NCI-H446 (cell line): ENCODE measurements around the gene GOSR2.
"Not testable (repeated sequence)": the region's sequence is repeated elsewhere in the genome, so short reads cannot be mapped to it uniquely, and the experiment has no call there.

ENCODE experiments used
- DNase-seq, 2 experiments: peaks; one replicate each; lab custom pipeline; 2025; lab: John Stamatoyannopoulos, UW

The GOSR2 gene

DNA sequence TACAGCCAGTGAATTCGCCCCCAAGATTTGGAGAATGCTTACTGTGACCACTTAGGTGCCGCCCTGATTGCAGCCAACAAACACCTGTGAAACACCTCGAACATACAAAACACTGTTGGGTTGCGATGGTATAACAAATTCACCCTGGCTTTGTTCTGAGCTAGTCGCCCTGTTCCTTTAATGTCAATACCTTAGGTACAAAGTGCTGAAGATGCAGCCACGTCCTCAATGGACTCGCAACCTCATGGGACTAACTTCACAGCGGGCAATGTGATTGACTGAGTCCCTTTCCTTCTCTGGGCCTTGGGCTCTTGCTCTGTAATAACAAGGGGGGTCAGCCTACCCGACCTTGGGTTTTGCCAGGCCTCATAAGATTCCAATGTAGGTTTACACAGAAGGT is 28.9 kb upstream of the GOSR2 start:
- no peak for DNase-seq

DNA sequence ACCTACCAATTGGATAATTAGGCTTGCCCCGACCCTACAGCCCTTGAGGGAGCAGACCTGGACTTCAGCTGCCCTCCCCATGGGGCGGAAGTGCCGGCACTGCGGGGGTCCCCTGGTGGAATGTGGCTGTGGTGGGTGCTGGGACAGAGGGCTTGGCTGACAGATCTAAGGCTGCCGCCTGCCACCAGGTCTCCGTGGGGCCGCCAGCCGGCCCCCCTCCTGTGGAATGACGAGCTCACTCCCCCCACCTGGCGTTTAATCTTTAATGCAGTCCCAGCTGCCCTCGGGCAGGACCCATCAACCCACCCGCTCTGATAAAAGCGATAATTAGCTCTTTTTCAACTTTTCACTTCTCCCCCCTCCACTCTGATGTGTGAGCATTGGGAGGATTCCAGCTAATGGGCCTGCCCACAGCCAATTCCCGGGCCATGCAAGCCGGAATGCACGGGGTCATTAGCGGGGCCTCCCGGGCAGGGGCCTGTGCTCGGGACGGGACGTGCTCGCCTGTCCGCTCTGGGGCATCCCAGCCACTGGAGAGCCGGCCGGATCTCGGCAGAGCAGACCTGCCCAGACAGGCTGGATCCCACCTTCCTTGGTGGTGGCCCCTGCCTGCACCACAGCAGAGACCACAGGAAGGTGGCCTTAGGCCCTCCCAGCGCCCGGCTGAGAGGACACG is 28.3 kb upstream of the GOSR2 start:
- DNase-seq, result no peak

- DNase-seq, result no peak
Measured at GRCh38 chr17:46895171-46895570, 27.8 kb upstream of the GOSR2 start.

DNA sequence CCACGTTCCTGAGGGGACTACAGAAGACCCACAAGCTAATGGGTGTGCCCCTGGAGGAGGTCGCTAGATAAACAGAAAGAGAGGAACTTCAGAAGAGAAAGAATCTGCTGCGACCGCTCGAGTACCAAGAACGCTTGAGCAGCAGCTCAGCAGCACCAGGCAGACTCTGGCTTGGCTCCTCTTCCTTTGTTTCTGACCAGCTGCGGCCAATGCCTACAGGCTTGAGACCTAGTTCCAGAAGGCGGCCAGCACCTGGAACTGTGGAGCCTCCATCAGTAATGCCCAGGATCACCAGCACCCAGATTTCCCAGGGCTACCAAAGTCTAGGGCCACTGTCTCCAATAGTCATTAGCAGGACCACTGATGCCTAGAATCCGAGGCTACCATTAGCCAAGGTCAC is 26.0 kb upstream of the GOSR2 start:
- no peak for DNase-seq

DNA sequence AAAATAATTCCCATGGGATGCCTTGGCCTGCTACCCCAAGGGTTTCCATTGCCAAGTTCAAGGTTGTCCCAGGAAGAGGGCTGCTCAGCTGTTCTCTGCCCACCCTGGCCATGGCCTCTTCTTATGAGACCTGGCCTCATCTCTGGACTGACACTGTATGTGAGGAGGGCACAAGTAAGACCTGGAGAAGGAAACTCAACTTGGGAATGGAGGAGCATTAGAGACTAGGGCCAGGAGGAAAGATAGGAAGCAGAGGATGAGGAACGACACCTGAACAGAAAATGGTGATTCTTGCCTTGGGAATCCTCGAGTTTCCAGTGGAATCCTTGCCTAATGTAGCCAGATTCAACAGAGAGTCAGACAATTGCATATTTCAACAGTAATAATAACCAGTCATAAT is 24.6 kb upstream of the GOSR2 start:
- no peak for DNase-seq

DNA sequence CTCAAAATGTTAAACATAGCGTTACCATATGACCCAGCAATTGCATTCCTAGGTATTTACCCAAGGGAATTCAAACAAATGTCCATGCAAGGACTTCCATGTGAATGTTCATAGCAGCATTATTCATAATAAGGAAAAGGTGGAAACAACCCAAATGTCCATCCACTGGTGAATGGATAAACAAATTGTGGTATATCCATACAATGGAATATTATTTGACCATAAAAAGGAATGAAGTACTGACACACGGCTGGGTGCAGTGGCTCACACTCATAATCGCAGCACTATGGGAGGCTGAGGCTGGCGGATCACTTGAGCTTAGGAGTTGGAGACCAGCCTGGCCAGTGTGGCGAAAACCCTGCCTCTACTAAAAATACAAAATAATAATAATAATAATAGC is 24.1 kb upstream of the GOSR2 start:
- no peak for DNase-seq

- no peak for DNase-seq
Measured at GRCh38 chr17:46901291-46901690, 21.7 kb upstream of the GOSR2 start.

GRCh38 chr17:46903762-46904672 is 18.9 kb upstream of the GOSR2 start:
- DNase-seq, result no peak

DNA sequence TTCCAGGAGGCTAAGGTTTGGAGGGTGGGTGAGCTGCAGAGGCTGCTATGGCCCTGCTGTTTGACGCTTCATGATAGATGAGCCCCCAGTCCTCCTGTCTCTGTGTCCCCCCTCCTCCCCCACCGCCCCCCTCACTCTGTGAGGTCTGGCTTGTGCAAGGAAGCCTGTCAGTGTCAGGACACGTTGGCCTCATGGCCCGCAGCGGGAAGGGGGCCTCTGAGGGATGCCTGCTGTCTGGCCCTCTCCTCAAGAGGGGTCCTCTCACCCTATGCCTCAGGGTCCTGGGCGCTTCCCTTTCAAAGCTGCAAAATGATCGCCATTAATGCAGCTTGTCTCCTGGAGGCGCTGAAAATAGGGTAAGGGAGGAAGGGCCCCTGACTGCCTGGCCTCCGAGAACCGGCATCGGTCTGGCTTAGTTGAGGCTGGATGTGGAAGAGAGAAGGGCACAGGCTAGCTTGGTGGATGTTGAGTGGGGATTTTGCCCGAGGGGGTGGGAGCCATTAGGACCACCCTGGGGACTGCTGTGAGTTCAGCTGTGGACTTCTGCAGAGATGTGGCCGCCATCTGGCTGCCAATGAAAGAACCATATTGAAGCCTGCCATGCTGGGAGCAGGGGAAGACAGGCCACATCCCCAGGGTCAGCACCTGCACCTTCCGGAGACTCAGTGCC is 14.8 kb upstream of the GOSR2 start:
- DNase-seq, result no peak

DNA sequence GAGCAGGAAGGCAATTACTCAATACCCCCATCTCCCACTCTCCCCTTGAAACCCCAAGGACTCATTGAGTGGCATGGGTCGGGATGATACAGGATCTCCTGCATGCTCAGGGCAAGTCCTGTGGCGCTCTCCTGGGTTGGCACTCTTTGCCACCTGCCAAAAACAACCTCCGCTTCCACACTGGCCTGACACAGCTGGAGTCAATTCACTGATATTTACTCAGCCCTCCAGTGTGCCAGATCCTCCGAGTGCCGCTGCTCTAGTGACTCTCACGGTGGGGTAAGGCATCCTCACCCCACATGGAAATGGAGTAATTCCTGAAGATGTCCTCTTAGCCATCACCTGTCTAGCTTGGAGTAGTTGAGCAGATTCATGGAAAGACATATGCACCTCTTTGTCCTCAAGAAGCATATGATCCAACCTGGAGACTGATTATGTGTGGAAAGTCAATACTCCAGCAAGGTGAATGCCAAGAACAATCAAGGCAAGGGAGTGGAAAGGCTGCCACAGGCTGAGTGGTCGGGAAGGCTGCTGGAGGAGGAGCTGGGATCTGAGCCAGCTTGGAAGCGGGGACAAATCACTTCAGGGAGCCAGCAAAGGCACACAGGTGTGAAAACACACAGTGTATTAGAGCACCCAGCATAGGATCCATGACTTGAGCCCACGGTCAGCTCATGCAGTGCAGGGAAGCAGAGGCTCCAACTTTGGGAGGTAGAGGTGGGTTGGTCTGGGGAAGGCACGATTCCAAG is 12.6 kb upstream of the GOSR2 start:
- no peak for DNase-seq

GRCh38 chr17:46911311-46911710 is 11.6 kb upstream of the GOSR2 start:
- DNase-seq, result no peak

GRCh38 chr17:46915596-46915995 is 7.4 kb upstream of the GOSR2 start:
- no peak for DNase-seq

GRCh38 chr17:46916211-46916610 is 6.7 kb upstream of the GOSR2 start:
- no peak for DNase-seq

GRCh38 chr17:46916623-46917022 is 6.3 kb upstream of the GOSR2 start:
- DNase-seq, result no peak

- DNase-seq, result no peak
Measured at GRCh38 chr17:46917041-46917440, 5.9 kb upstream of the GOSR2 start.

DNA sequence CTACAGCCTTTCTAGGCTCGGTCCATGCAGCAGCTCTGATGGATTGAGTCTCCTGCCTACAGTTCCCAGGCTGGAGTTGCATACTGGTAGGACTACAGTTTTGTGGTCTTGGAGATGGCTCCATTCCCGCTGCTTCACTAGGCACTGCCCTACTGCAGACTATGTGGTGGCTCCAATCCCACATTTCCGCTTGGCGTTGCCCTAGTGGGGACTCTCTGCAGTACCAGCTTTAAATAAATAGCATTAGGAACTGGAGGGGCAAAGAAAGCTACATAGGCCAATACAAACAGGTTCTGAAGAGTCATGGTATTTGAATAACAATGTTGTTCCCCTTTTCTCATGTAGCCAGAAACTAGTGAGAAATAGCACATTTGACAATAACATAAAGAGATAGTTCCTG is 5.4 kb upstream of the GOSR2 start:
- DNase-seq, result no peak

GRCh38 chr17:46921962-46922361 is 998 bp upstream of the GOSR2 start:
- DNase-seq, result not testable (repeated sequence)

DNA sequence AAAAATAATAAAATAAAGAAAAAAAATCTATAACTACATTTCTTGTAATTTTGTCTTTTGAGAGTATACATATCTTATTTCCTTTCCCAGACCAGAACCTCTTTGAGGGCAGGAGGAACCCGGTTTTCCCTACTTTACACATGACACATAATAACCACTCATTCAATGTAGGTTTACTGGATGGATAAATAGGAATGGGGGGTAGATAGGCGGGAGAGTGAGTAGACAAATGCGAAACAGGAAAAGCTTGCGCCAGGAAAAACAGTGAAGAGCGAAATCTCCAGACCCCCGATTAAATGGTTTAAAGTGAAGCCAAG is 515 bp upstream of the GOSR2 start:
- DNase-seq, result no peak

DNA sequence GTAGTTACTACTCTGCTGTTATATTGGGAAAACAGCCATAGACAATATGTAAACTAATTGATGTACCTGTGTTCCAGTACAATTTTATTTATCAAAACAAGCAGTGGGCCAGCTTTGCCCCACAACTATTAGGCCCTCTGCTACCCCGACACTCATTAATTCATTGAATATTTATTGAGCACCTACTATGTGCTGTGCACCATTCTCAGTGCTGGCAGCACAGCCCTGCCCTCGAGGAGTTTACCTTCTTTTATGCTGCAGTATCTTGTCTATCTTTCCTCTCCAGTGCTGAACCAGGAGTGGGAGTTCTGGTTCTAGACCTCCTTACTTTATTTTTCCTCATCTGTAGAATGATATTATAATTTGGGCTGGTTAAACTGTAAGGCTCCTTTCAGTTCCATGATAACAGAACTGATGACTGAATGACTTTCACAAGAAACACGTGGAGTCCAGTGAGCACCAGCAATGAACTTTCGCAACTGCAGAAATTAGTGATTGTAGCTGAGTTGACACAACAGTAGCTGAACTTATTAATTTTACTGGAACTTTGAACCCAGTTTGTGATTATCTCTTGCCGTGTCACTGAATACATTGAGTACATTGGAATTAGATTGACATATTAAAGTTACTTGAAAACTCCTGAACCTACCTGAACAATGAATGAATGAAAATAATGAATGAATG is 2.4 kb downstream of the GOSR2 start:
- no peak for DNase-seq

- no peak for DNase-seq
Measured at GRCh38 chr17:46928467-46929261, 5.7 kb downstream of the GOSR2 start.

DNA sequence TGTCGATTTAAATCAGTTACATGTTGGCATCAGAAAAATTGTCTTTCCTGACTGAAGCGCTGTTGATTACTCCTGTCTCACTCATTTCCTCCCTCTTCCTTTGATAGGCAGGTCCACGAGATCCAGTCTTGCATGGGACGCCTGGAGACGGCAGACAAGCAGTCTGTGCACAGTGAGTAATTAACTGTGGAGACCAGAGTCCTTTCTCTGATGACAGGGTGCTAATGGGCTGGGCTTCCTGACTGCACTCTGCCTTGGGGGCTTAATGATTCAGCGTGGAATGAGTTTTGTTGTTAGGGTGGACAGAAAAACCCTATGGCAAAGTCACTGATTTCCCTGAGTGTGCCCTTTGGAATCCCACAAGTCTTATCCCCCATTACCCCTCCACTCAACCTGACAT is 6.5 kb downstream of the GOSR2 start:
- no peak for DNase-seq
